ENCODE data around the gene FHOD3.

DNA sequence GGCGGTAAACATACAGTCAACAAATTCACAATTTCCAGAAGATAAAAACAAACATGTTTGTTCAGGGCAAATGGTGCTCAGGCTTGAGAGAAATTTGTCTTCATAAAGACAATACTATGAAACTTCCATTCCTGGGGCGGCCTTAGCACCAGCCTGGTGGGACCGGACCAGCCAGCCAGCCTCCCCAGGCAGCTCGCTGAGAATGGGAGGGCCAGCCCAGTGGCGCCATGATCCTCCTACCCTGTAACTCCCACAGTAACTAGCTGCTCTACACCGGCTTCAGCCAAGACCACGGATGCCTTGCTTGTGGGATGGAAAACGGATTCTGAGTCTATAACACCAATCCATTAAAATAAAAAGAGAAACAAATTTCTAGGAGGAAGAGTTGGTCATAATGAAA is 24.2 kb upstream of the FHOD3 start:
- TF ChIP-seq RFX5 (IDR thresholded peaks at IDR 0.05; ENCODE audit: low read depth, low read length) (no peak), THRAP3 (IDR thresholded peaks at IDR 0.05; ENCODE audit: borderline replicate concordance) (no peak), CTCF (IDR thresholded peaks at IDR 0.05 in 2 of 3, conservative IDR thresholded peaks at IDR 0.05 in 1 of 3; ENCODE audit: insufficient read depth in 2 of 3, low read depth in 1 of 3, low read length in 3 of 3) (no peak), ZNF274 (IDR thresholded peaks at IDR 0.05; ENCODE audit: borderline replicate concordance, low read depth, low read length) (no peak), POLR2A (conservative IDR thresholded peaks at IDR 0.05) (no peak)

All from K562 (cell line).